ENCODE data around the gene NDFIP1.
"Not testable (repeated sequence)": the region's sequence is repeated elsewhere in the genome, so short reads cannot be mapped to it uniquely, and the experiment has no call there.

The NDFIP1 gene

GRCh38 chr5:142156839-142157463 is 48.4 kb downstream of the NDFIP1 start:
- ATAC-seq, result no peak

GRCh38 chr5:142159354-142159753 is 50.8 kb downstream of the NDFIP1 start:
- ATAC-seq, result no peak

- no peak for ATAC-seq
These were observed 55.7 kb downstream of the NDFIP1 start for GRCh38 chr5:142164315-142164714.

- no peak for ATAC-seq
These were observed 58.2 kb downstream of the NDFIP1 start for GRCh38 chr5:142166754-142167153.

GRCh38 chr5:142167458-142167857 is 58.9 kb downstream of the NDFIP1 start:
- ATAC-seq, result no peak

GRCh38 chr5:142168365-142168764 is 59.8 kb downstream of the NDFIP1 start:
- no peak for ATAC-seq

- ATAC-seq, result peak in 1 of 2 donors; percentile 13
These were observed 61.8 kb downstream of the NDFIP1 start for GRCh38 chr5:142170254-142170953.

- no peak for ATAC-seq
These were observed 62.7 kb downstream of the NDFIP1 start for GRCh38 chr5:142171270-142171669.

GRCh38 chr5:142175039-142175438 is 66.5 kb downstream of the NDFIP1 start:
- ATAC-seq, result no peak

GRCh38 chr5:142175461-142176142 is 67.0 kb downstream of the NDFIP1 start:
- no peak for ATAC-seq

GRCh38 chr5:142176255-142176654 is 67.7 kb downstream of the NDFIP1 start:
- ATAC-seq, result no peak

- ATAC-seq, result no peak
These were observed 70.1 kb downstream of the NDFIP1 start for GRCh38 chr5:142178651-142179050.

- no peak for ATAC-seq
These were observed 71.3 kb downstream of the NDFIP1 start for GRCh38 chr5:142179776-142180387.

GRCh38 chr5:142181096-142181495 is 72.5 kb downstream of the NDFIP1 start:
- ATAC-seq, result no peak

GRCh38 chr5:142181547-142182163 is 73.1 kb downstream of the NDFIP1 start:
- no peak for ATAC-seq

- ATAC-seq, result no peak
These were observed 74.3 kb downstream of the NDFIP1 start for GRCh38 chr5:142182840-142183239.

GRCh38 chr5:142183561-142183960 is 75.0 kb downstream of the NDFIP1 start:
- no peak for ATAC-seq

GRCh38 chr5:142184988-142185387 is 76.4 kb downstream of the NDFIP1 start:
- ATAC-seq, result no peak

- no peak for ATAC-seq
These were observed 77.9 kb downstream of the NDFIP1 start for GRCh38 chr5:142186514-142186856.

GRCh38 chr5:142186857-142187594 is 78.4 kb downstream of the NDFIP1 start:
- no peak for ATAC-seq

GRCh38 chr5:142188691-142189090 is 80.1 kb downstream of the NDFIP1 start:
- ATAC-seq, result not testable (repeated sequence)

GRCh38 chr5:142189813-142190212 is 81.2 kb downstream of the NDFIP1 start:
- ATAC-seq, result no peak

Measured in activated CD4-positive, CD25-positive, alpha-beta regulatory T cell treated with anti-CD3 and anti-CD28 coated beads, Interleukin-2, amount 50 U/mL, for 24 hours (primary cell).